GM18873 (cell line): ENCODE data around the gene CDC5L.

ENCODE experiments used
- ATAC-seq: cut with Tn5 transposase; IDR thresholded peaks from one replicate; pipeline ENCODE4 v1.9.1; 2021; ENCODE audit warnings: mild to moderate bottlenecking, moderate library complexity, moderate number of reproducible peaks; ENCODE audit not compliant: unreplicated experiment, low FRiP score

Gene CDC5L

DNA sequence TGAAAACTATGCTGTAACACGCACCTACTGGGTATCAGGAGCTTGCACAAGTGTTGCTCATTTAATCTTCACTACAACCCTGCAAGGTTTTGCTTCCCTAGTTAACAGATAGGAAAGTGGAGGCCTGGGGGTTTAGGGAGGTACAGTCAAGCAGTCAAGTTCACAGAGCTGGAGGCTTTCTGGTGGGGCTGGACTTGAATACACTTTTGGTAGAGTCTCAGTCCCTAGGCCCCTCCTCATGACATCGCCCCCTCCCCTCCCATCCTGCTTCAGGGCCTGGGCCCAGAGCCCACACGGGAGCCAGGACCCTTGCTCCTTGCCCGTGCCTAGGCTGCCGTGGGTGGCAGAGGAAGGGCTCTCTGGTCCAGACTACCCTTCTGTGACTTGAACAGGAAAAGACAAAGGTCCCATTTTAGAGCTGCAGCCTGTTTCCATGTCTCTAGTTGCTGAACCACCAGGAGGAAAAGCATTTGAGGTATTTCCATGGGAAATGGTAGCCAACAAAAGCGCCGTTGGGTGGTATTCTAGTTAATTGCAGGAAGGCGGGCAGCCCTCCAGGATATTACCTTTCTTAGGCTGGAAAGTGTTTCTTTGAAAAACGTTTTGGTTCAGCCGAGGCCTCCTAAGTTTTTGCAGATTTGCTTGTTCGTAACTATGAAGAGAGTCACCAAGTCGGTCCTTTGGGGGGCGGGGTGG lies 84.9 kb downstream of the CDC5L start:
- no peak for ATAC-seq

DNA sequence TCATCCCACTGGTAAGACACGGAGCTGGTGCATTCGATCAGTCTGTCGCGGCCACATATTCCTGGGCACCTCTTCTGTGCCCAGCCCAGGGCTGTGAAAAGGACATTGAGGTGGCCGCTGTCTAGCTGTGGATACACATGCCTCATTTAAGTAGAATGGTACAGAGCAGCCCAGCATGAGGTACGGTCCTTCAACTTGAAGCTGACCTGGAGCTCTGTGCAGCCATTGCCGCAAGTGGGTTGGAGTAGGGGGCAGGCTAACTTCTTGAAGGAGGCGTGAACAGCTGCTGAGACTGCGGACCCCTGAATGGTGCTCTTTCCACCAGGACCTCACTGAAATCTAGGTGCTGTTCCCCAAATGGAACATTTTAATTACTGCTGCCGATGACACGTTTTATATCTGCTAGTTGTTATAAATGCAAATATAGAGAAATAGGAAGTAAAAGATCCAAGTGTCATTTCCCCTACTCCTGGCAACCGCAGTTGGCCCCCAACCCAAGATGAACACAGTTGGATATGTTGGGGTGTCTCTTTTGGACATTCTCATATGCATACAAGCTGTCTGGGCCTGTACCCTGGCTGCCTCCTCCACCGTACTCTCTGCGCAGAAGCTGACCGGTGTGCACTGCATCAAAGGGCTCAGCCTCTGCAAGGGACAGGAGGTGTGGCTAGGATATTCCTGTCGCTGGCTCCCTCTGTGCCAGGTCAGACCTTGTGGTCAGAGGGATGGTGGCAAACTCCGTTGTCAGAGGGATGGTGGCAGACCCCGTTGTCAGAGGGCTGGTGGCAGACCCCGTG lies 86.1 kb downstream of the CDC5L start:
- ATAC-seq = no peak

DNA sequence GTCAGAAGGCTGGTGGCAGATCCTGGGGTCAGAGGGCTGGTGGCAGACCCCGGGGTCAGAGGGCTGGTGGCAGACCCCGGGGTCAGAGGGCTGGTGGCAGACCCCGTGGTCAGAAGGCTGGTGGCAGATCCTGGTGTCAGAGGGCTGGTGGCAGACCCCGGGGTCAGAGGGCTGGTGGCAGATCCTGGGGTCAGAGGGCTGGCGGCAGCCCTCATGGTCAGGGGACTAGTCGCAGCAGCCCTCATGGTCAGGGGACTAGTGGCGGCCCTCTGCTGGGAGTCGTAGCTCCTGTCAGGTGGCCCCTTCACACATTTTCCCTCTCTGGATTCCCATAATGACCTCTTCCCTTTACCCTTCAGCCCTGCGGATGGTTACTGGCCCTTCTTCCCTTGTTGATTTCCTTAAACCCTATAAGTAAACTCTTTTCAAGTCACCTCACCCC lies 86.7 kb downstream of the CDC5L start:
- ATAC-seq = no peak

DNA sequence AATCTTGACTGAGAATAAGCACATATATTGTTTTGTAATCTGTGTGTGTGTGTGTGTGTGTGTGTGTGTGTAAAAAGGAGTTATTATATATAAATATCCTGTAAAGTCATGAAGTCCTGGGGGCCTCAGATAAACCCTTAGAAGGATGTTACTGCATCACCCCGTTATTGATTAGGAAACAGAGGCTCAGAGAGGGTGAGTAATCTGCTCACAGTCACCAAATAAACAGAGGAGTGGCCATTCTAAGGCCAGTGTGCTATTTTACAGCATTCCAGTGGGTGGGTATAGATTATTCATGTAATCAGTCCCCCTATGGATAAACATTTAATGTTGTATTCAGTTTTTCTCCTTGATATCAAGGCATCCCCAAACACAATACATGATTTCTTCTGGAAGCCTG lies 87.1 kb downstream of the CDC5L start:
- no peak for ATAC-seq

DNA sequence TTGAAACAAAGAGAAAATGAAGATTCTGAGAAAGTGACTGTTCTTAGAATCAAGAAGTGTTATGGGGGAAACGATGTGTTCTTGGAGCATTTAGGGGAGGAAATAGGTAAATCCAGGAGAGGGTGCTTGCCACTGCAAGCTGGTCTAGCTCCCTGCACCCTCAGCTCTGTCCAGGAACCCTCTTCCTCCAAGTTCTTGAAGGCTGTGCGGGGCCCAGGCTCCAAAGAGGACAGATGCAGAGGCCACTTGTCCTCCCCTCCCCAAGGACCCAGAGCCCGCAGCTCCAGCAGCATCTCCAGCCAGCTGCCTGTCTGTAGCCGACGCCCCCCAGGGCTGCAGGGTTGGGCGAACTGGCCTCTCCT lies 87.9 kb downstream of the CDC5L start:
- no peak for ATAC-seq

DNA sequence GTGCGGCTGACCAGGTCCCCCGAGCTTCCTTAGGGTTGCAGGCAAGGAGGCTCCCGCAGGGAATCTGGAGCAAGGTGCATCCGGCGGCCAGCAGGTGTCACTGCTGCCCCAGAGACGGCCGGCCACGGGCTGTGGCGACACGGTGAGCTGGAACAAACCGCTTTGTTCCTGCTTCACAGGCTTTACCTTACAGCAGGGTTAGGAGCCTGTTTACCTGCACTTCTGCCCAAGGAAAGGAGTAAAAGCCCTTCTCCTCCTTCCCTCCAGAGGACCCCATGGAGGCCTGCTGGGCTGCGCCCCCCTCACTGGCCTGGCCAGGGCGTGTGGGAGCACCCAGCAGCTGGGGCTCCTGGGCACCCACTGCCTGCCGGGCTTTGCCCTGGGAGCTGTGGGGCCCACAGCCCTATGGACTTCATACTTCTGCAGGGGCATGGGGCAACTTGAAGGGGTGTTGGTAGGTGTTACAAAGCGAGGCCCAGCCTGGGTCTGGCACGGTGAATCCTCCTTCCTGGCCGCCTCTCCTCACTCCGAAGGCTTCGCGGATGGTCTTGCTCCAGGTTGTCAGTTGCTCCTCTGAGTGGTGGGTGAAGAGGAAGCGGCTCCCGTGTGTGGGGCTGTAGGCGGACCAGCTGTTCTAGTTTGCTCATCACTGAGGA lies 88.4 kb downstream of the CDC5L start:
- ATAC-seq = peak; percentile 52

DNA sequence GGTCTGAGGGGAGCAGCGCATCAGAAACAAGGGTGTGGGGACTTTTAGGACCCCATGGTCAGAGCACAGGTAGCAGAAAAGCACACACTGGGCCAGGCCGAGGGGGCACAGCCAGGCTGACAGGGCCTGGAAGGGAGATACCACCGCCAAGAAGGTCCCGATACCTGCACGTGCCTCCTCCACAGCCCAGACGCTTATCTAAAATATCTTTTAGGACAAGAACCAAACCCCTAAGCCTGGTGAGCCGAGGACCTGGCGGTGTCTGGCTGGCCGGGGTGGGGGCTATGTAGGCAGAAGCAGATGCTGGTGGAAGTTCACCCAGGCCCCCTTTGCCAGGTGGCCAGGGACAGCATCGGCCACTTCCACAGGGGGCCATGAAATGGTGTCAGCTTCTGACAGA lies 89.3 kb downstream of the CDC5L start:
- ATAC-seq = no peak

DNA sequence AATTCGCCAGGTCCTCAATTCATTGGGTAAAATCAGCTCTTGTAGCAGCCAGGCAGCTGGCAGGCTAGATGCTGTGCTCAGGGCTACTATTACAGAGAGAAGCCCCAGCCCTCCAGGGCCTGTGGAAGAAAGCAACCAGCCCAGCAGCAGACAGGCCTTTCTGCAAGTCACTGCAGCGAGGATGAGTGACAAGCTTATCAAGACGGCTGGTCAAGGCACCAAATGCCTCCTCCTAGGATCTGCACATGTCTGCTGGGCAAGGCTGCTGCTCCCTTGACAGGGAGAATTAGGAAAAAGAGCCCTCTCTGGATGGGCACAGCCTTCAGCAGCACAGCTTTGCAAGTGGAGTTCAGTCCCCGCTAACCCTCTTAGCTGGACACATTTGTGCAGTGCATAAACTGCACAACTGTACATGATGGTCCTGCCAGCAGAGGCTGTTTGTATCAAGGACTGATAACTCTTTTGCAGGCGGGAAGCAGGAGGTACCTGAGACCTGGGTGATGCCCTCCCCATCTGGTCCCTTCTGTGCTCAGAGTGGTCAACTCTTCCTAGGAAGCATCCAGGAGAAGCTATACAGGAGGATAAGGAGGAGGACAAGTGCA lies 89.9 kb downstream of the CDC5L start:
- no peak for ATAC-seq

DNA sequence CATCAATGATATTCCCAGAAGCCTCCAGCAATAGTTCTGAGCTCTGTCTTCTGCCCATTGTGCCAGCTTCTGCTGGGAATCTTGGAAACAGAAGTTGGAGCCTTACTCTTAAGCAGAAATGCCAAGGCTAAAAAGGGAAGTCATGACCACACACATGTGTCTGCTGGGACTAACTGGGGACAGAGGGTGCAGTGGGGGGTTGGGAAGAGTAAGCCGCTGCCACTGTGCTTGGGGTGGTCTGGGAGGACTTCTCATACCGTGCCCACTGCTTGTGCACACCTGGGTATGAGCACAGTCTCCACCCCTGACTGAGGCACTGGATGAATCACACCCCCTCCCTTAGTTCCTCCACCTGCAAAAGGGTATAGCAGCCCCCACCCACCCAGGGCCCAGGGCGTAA lies 90.7 kb downstream of the CDC5L start:
- ATAC-seq = no peak

DNA sequence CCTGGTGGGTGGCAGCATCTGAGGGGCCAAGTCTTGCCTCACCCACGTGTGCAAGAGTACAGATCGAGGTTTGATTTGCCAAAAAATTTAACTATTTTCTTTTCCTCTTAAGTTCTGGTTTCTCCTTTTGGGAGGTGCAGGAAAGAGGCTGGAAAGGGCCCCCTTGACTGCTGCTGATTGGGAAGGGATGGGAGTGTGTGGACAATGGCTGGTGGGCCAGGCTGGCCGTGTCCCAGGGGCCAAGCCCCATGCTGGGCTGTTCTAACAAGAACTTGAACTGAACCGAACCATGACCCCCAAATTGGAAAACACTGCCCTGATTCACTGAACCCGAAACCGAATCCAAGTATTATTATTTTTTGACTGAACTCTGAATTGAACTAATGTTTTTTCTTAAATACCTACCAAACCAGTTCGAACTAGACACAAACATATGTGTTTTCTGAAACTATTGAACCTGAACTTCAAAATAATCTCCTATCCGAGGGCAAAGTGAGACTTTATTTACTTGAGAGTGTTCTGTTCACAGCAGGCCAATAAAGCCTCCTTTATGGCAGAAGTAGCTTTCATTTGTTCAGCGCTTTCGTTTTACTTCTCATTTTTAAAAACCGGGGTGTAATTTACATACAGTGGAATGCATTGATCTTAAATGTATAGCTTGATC lies 91.2 kb downstream of the CDC5L start:
- no peak for ATAC-seq

DNA sequence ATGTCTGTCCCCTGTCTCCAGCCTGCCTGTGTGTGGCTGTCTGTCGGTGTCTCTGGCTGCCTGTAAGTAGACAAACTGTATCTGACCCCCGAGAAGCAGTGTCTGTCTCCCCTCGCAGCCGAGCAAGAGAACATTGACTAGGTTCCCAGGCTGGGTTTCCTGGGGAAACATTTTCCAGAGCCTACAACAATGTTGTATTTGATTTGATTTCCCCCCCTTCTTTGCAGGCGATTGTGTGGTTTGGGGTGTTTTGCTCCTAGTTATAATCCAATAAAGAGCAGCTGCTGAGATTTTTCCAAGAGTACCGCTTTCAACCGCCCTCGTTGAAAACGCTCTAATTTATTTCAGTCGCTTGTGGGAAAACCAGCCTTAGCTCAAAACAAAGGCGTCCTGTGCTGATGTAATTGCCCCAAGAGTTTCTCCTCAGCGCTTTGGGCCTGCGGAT lies 92.6 kb downstream of the CDC5L start:
- ATAC-seq = no peak

DNA sequence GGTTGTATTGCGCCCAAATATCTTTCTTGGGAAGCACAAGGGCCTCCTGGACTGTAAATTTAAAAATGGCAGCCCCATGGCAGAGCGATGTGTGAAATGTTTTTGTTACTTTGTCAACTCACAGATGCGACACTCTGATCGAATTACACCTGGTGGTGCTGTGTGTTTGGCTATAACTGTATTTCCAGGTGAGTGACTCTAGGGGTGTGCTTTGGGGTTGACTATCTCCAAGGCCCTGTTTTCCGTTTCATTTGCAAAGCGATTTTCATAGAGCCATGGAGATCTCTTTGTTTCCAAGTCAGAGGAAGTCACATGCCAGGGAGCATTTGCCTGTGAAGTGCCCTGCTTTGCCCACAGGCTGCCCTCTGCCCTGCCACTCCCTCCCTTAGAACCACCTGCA lies 93.5 kb downstream of the CDC5L start:
- no peak for ATAC-seq

DNA sequence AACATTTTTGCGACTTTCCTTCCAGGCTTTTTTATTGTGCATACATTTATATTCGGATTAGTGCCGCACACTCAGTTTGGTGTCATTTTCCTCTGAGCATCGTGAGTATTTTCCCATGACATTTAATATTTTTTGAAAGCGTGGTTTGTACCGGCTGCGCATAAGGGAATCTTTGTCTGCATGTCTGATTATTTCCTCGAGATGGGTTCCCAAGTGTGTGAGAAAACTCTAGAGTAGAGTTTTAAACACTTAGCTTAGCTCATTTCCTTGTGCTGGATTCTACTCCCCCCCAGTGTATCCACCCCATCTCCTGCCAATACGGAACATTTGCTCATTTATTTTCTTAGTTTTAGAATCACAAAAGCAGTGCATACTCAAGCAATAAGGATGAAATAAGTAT lies 94.3 kb downstream of the CDC5L start:
- no peak for ATAC-seq

DNA sequence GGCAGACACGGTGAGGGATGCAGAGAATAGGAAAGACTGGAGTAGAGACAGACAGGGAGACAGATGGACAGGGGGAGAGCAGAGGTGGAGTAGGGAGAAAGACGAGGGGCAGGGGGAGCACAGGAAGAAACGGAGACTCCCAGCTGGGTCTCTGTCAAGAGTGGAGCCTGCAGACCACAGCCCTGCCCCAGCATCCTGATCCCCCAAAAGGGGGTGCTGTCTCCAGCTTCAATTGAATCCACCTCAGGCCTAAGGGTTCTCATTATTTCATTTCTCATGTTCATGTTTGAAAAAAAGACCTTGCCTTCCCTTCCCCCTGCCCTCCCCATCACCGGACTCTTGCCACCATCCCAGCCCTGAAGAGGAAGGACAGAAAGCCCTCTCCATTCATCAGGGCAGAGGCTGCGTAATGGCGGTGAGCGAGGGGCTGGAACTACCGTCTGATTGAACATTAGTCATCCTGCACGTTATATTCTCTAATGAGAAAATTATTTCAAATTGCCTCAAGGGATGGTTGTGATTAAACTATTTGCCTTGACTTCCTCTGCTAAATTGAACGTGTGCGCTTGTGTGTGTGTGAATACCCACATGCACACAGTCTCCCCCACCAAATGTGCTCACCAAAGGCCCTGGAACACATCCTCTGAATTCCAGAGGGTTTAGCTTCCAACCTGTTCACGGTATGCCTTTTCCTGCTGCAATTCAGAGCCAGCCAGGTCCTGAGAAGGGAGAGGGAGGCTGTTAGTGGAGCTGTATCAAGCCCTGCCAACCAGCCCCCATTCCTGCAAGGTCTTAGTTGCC lies 98.3 kb downstream of the CDC5L start:
- ATAC-seq = no peak

DNA sequence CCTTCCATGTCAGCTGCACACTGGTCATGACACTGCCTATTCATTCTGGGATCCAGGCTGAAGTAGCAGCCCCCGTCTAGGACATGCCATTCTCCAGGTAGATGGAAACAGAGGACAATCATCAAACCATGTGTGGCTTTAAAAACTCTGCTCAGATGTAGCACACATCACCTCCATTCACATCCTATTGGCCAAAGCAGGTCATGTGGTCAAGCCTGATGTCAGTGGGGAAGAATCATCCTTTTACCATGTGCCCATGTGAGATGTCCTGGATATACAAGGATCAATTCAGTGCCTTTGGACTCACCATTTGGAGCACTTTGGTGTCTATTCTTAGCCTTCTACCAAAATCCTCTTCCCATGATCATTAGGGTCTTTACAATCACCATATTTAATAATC lies 99.5 kb downstream of the CDC5L start:
- no peak for ATAC-seq

DNA sequence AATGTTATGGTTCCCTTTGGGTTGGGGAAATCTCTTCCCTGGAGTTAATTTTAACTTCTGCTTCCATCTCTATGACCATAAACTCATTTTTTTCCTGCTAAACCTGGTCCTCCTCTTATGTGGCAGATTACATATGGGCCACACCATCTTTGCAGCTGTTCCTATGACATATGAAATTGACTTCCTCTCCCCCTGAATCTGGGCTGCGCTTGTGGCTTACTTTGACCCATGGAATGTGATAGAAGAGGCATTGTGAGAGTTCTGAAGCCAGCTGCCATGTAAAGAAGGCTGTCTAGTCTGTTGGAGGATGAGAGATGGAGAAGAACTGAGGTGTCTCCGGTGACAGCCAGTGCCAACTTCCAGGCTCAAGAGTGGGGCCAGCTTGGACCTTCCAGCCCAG lies 100.1 kb downstream of the CDC5L start:
- ATAC-seq = no peak

DNA sequence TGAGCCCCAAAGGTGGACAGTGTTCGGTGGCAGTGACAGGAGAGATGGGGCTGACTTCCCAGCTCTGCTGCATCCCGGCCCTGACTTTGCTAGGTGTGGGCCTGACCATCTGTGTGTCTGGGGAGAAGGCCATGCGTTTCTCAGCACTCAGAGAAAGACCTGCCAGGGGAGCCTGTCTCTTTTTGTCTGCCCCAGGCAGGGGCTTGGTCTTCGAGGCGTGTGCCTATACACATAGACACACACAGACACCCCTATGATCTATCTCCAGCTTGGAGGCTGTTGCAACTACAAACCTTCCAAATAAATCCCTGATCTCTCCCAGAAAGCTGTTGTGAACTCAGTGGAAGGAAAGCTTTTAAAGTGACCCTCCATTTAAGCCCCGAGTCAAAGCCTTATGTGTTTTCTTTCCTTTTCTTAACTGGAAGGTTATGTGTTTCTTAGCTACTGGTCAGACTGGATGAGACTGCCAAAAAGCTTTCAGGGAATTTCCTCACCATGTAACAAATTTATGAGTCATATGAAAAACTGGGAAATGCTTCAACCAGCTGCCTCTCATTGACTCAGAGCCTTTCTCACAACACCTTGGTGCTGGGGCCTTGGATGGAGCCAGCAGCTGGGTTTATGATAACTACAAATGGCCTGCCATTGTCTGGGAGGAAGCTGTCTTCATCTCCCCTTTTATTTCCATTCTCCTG lies 102.6 kb downstream of the CDC5L start:
- ATAC-seq = no peak

DNA sequence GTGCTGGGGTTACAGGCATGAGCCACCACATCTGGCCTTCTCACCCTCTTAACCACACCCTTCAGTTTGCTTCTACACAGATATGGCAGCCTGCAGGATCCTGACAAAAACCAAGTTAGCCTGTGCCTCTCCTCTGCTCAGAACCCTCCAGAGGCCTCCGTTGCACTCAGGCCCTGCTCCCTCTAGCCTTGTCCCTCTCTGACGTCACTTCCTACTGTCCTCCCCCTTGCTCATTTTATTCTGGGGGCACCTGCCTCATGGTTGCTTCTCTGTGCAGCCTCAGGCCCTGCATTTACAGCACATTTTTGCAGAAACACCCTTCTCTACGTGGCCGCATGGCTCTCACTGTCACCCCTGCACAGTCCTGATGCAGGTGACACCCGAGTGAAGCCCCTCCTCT lies 105.6 kb downstream of the CDC5L start:
- ATAC-seq = no peak

DNA sequence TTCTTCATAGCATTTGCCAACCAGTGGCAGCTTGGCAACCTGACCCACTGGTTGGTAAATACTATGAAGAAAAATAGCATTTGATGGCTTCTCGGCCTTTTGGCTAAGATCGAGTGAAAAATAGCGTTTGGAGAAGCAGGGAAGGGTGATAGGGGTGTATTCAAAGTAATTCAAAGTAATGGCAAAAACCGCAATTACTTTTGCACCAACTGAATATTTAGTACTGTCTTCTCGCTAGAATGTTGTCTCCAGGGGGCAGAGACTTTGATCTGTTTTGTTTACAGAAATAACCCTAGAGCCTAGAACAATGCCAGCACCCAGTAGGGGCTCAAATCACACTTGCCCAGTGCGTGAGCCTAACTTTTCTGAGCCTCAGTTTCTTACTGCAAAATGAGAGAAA lies 106.1 kb downstream of the CDC5L start:
- ATAC-seq = no peak
